ENCODE data around the gene SLC13A4.
"Not testable (repeated sequence)": the region's sequence is repeated elsewhere in the genome, so short reads cannot be mapped to it uniquely, and the experiment has no call there.

The SLC13A4 gene

DNA sequence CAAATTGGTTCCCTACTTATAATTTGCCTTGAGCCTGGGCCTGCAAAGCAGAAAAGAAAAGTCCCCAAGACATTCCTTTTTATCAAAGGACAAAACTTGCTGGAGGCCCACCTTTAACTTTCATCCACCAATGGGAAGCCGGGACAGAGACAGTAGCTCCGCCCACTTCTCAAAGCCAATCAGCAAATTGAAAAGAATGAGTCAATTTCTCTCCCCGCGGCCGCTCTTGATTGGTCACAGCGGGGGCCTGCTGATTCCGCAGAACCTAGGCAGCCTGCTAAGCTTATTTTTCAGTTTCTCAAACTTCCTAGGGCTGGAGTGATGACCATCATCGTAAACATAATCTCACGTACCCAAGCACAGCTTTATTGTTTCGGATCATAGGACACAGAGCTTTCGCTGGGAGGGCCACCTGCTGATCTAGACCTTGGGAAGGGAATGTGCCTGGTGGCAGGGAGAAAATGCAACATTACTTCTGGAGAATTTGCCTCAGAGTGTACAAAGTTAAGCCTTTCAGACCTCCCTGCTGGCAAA, at the start of gene SLC13A4:
TSS of gene SLC13A4 (minus strand) at position 51 of the 534 bp plus-strand sequence. CDS start 690 bp downstream, outside the sequence.
- DNase-seq (ENCODE audit: low read depth), result peak; percentile 32

GRCh38 chr7:135775915-135776314, 47.9 kb upstream of the SLC13A4 start:
- not testable (repeated sequence) for DNase-seq (ENCODE audit: low read depth)

- DNase-seq (ENCODE audit: low read depth), result peak; percentile 20
These were observed 47.2 kb upstream of the SLC13A4 start for GRCh38 chr7:135775230-135775629.

DNA sequence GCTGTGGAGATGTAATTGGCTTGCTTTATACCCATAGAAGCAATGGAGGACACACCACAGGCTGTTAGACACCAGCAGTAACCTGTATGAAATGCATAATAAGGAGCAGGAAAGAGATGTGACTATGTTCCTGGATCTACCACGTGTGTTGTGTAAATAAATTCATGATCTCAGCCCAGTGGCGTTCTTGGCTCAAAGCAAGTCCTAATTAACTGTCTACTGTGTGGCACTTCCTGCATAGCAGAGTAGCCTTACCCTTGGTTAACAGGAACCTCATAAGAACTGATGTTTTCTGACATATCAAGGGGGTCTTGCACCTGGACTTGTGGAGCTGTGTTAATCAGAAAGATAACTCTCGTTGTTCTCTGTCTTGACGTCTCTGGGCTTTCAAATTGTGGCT, 46.3 kb upstream of the SLC13A4 start:
- DNase-seq (ENCODE audit: low read depth), result peak; percentile 82

DNA sequence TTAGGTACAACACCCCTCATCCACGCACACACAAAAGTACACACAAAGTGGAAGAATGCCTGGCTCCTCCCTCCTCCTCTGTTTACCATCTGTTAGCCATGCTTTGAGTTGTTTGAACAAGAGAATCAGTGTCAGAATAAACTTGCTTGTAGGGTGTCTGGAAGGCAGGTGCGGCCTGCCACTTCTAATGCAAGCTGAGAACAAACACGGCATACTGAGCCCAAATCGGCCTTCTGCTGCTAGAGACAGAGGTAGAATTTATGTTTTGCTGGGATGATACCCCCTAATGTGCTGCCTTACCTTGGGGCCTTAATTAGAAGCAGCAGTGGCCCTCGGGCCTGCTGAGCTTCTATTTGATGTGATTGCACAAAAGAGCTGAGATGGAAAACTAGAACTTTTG, 45.5 kb upstream of the SLC13A4 start:
- DNase-seq (ENCODE audit: low read depth), result no peak

DNA sequence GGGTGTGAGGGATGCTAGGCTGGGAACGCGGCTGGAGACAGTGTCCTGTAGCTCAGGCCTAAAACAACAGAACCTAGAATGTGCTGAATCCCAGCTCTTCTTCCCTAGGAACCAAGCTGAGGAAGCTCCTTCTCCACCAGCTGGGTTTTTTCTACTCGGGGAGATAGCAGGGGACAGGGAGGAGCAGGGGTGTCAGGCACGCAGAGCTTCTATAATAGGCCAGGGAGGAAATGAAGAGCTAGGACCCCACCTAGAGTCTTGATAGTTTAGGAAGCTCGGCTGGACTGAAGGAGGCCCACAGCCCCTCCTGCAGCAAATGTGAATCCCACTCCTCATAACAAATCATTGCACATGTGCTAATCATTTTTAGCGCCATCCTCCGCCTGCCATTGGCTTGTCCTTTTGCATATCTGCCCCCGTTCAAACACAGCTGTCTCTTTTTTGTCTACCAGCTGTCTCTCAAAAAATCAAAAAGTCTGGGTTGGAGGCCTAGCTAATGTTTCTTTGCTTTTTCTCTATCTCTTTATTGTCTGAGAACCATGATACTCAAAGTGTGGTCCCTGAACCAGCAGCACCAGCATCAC, 44.7 kb upstream of the SLC13A4 start:
- DNase-seq (ENCODE audit: low read depth), result no peak

DNA sequence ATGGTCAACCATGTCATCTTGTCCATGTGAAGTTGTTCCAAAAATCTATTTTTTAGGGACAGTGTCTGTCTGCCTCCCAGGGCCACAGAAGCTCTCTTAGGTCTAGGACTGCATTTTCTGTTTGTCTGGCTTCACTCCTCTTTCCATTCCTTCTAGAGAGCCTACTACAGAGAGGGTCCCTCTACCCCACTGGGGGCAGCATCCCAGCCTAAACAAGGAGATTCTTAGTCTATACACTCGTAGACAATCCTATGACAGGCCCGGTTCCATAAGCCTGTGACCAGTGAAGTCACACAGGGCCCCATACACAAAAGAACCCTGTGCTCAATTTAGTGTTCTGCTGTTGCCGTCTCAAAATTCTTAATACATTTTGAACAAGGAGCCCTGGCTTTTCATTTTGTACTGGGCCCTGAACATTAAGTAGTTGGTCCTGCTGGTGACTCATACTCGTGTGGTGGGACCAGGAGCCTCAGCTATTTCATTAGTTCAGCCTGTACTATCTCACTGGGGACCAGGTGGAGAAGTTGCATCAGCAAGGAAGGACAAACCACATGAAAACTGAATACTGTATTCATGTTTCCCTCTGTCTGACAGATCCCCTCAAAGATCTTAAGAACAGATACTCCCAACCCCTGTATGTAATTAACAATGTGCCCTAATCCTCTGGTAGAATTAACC, 44.1 kb upstream of the SLC13A4 start:
- DNase-seq (ENCODE audit: low read depth), result peak; percentile 94

DNA sequence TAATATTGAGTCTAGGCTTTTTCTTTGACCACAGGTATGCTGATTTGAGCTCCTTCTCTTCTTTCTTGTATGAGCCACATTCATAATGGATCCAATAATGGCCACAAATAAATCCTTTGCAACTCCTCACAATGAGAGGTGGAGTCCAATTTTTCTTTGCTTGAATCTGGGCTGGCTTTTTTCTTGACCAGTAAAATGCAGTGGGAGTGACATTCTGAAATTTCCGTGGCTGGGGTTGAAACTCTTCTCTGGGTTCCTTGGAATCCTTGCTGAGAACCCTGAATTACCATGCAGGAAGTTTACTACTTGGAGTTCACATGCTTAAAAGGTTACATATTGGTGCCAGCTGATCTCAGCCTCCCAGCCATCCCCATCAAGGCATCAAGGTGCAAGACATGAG, 43.1 kb upstream of the SLC13A4 start:
- DNase-seq (ENCODE audit: low read depth), result no peak

DNA sequence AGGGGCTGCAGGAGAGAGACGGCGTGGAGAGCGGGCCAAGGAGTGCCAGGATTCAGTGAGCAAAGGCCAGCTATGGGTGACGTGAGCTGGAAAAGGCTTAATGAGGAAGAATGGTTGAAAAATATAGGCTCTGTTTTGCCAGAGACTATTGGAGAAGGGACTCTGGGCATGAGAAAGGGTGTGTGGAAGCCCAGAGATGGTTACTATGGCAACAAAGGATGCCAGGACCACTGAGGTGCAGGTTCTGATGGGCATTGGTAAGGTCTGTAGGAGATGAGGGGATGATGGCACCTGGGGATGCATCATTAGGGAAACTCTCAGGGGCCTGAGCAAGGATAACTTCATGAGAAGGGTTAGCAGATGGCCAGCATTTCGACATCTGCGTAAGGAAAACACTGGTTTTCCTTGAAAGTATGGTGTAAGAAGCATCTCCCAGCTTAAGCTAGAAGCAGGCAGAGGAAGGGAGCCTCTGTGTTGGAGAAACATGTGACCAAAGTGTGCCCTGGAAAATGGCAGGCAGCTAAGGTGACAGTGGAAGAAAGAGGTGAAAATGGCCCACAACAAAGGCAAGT, 42.2 kb upstream of the SLC13A4 start:
- DNase-seq (ENCODE audit: low read depth), result peak; percentile 30

DNA sequence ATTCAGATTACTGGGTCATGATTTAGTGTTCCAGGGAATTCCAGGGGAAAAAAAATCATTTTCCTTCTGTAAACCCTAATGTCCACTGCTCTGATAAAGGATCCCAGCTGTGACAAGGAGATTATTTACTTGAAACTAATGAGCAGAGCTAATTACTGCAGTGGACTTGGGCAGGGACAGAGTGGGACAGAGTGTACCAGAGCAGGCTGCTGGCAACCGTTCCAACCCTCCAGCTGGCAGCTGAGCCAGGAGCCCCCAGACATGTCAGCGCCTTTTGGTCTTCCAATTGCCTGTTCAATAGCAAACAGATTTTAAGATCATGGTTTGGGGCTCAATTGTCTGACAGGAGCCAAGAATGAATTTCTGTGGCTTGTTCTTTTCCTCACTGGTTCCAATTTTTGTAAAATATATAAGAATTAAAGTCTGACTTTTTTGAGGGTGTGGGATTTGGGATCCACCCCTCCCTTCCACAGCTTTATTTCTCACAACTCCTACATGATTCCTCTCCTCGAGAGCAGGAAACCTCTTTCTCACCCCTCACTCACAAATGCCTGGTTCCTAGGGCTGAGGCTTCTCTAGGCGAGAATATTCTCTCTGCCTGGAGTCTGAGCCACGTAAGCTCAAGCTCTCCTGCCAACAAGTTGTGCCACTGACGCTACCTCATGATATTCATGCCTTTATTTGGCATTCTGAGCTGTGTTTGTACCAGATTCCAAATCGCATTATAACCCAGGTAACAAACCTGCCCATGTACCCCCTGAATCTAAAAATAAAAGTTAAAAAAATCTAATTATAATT, 41.2 kb upstream of the SLC13A4 start:
- no peak for DNase-seq (ENCODE audit: low read depth)

DNA sequence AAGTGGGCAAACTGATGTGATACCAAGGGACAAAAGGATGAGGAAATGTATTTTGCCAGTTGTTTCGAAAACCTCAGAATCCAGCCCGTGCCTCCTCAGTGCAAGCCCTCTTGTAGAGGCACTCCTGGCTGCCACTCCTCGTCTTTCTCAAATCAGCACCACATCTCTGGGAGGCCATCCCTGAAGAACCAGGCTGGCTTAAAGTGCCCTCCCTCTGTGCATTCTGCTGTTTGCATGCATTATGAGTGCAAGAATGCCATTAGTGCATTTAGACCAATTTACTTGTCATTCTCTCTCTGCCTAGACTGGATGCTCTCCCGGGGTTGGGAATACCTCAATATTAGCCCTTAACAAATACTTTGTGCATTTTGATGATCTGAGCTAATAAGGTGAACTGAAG, 40.5 kb upstream of the SLC13A4 start:
- no peak for DNase-seq (ENCODE audit: low read depth)

- no peak for DNase-seq (ENCODE audit: low read depth)
These were observed 40.1 kb upstream of the SLC13A4 start for GRCh38 chr7:135768064-135768463.

GRCh38 chr7:135763261-135763660, 35.3 kb upstream of the SLC13A4 start:
- DNase-seq (ENCODE audit: low read depth), result no peak

DNA sequence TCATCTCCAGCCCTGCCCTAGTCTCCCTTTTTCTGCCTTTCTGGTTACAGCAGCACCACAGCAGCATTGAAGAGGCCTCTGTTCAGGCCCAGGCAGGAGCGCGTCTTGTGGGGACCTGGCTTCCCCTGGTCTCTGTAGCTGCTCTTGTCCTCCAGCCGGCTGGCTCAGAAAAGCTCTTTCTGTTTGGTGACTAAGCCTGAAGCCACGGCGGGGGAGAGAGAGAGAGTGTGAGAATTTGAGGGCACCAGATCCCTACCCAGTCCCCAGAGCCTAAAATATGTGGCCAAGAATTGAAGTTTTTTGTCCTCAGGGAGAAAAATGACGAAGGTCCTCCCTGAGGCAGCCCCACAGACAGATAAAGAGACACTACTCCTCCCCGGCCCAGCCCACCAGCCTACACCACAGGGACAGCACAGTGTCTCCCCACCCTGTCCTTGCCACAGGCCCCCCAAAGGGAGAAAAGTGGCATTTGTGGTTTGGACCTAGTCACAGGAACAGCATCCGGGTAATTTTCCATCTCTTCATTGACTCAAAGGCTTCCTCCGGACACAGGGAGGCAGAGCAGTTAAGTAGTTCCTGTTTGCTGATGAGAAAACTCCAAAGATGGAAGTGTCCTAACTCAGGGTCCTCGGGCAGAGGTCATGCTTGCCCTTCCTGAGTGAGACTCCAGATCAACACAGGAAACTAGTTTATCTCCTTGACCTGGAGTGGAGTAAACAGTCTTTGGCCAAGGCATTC, 33.9 kb upstream of the SLC13A4 start:
- DNase-seq (ENCODE audit: low read depth), result peak; percentile 72

- DNase-seq (ENCODE audit: low read depth), result no peak
These were observed 31.5 kb upstream of the SLC13A4 start for GRCh38 chr7:135759532-135759931.

GRCh38 chr7:135758531-135758932, 30.5 kb upstream of the SLC13A4 start:
- DNase-seq (ENCODE audit: low read depth), result peak; percentile 74

DNA sequence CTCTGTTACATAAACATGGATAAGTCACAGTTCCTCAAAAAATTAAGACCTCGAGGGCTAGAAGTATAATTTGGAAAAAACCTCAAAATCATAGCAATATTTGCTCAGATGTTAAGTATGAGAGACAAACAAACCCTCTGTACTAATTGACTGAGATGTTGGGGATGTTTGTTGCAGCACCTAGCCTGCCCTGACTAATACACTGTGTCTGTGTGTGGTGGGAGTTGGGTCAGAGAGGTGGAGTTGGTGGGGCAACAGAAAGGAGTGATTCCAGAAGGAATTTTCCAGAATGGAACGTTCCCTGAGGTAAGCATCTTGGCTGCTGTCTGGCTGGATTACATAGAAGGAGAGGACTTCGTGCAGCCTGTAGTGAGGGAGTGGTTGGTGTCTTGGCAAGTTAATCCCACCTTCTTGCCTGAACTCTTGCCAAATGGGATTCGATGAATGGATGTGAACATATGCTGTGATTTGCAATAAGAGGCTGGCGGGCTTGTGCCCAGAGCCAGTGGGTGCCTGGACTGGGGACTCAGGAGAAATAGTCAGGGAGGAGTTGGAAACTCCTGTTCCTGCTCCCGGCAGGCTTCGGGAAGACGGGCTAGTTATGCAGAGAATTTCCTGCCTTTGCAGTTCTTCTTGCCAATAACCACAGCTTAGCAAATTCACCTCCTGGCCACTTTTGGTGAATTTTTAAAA, 29.9 kb upstream of the SLC13A4 start:
- DNase-seq (ENCODE audit: low read depth), result peak; percentile 78

GRCh38 chr7:135756191-135756590, 28.2 kb upstream of the SLC13A4 start:
- no peak for DNase-seq (ENCODE audit: low read depth)

- DNase-seq (ENCODE audit: low read depth), result no peak
These were observed 27.4 kb upstream of the SLC13A4 start for GRCh38 chr7:135755351-135755753.

GRCh38 chr7:135753616-135754413, 25.8 kb upstream of the SLC13A4 start:
- no peak for DNase-seq (ENCODE audit: low read depth)
